Neuronal stem cell (in vitro differentiated cells): Measurements from ENCODE around the gene PAM16.
A peak's percentile ranks its signal among the peaks of the same experiment; 100 is the strongest.

Experiments used
- DNase-seq: peaks from one replicate; pipeline ENCODE4 v3.0.0-alpha.2; 2013; ENCODE audit warnings: low spot score
- H2AFZ ChIP-seq: one replicate; pipeline ENCODE4 v1.6.1; 2013; ENCODE audit warnings: mild to moderate bottlenecking, low read length, inconsistent platforms
- H2AK5ac ChIP-seq: 2 replicates; pipeline ENCODE4 v1.6.1; 2013; ENCODE audit warnings: low read depth, mild to moderate bottlenecking, inconsistent platforms, low read length, moderate library complexity, mixed read lengths
- H2BK120ac ChIP-seq: 2 replicates; pipeline ENCODE4 v1.6.1; 2013; ENCODE audit warnings: low read depth, mild to moderate bottlenecking, inconsistent platforms, low read length, moderate library complexity, mixed read lengths
- H2BK12ac ChIP-seq: one replicate; pipeline ENCODE4 v1.6.1; 2013; ENCODE audit warnings: low read length, inconsistent platforms
- H2BK15ac ChIP-seq: 2 replicates; pipeline ENCODE4 v1.6.1; 2013; ENCODE audit warnings: mild to moderate bottlenecking, low read length, inconsistent platforms, mixed read lengths
- H2BK5ac ChIP-seq: one replicate; pipeline ENCODE4 v1.6.1; 2013; ENCODE audit warnings: inconsistent platforms, mild to moderate bottlenecking, low read length, moderate library complexity
- H3K14ac ChIP-seq: one replicate; pipeline ENCODE4 v1.6.1; 2013; ENCODE audit warnings: low read length, inconsistent platforms
- H3K18ac ChIP-seq: 2 replicates; pipeline ENCODE4 v1.6.1; 2013; ENCODE audit warnings: low read length, inconsistent platforms
- H3K23ac ChIP-seq: 2 replicates; pipeline ENCODE4 v1.6.1; 2013; ENCODE audit warnings: low read depth, mild to moderate bottlenecking, mixed read lengths, low read length, inconsistent platforms; ENCODE audit not compliant: poor library complexity
- H3K27ac ChIP-seq: replicated peaks from 3 replicates; pipeline ENCODE4 v1.5.1; 2013; ENCODE audit warnings: low read length, inconsistent platforms
- H3K27me3 ChIP-seq, 3 experiments: 2 replicates each; pipeline ENCODE4 v1.6.1; 2013; ENCODE audit warnings: low read length in 3 of 3, mild to moderate bottlenecking in 2 of 3, inconsistent platforms in 1 of 3, low read depth in 1 of 3, mixed read lengths in 1 of 3, moderate library complexity in 1 of 3; ENCODE audit not compliant: control insufficient read depth in 3 of 3, insufficient read depth in 3 of 3
- H3K36me3 ChIP-seq, 2 donors: replicated peaks in 1 of 2; 2 replicates each; pipeline ENCODE4 v1.6.1; 2013; ENCODE audit warnings: low read length in 2 of 2; ENCODE audit not compliant: control insufficient read depth in 2 of 2, insufficient read depth in 2 of 2
- H3K4ac ChIP-seq: 2 replicates; pipeline ENCODE4 v1.6.1; 2013; ENCODE audit warnings: inconsistent platforms, mild to moderate bottlenecking, low read length, moderate library complexity
- H3K4me1 ChIP-seq, 2 donors: 1 replicate in 1 of 2; 2 replicates in 1 of 2; pipeline ENCODE4 v1.6.1; 2013; ENCODE audit warnings: low read length in 2 of 2, low read depth in 1 of 2; ENCODE audit not compliant: control insufficient read depth in 2 of 2, insufficient read depth in 1 of 2
- H3K4me2 ChIP-seq: one replicate; pipeline ENCODE4 v1.6.1; 2013; ENCODE audit warnings: mild to moderate bottlenecking, low read length, inconsistent platforms; ENCODE audit not compliant: insufficient read depth, poor library complexity, severe bottlenecking
- H3K4me3 ChIP-seq, 2 donors: 2 replicates each; pipeline ENCODE4 v1.5.1; 2013; ENCODE audit warnings: low read length in 2 of 2, mild to moderate bottlenecking in 2 of 2, inconsistent platforms in 1 of 2, moderate library complexity in 1 of 2
- H3K79me1 ChIP-seq: one replicate; pipeline ENCODE4 v1.6.1; 2013; ENCODE audit warnings: low read depth, mild to moderate bottlenecking, inconsistent platforms, low read length, moderate library complexity
- H3K9ac ChIP-seq: one replicate; pipeline ENCODE4 v1.6.1; 2013; ENCODE audit warnings: mild to moderate bottlenecking, low read depth, low read length, inconsistent platforms; ENCODE audit not compliant: poor library complexity
- H3K9me3 ChIP-seq, 2 donors: replicated peaks in 1 of 2; 2 replicates each; pipeline versions ENCODE3 to v1.6.1; 2013; ENCODE audit warnings: low read length in 2 of 2, mild to moderate bottlenecking in 2 of 2, inconsistent platforms in 1 of 2, low read depth in 1 of 2, mixed read lengths in 1 of 2, moderate library complexity in 1 of 2; ENCODE audit not compliant: control insufficient read depth in 2 of 2, insufficient read depth in 1 of 2
- H4K8ac ChIP-seq: one replicate; pipeline ENCODE4 v1.6.1; 2013; ENCODE audit warnings: low read depth, mild to moderate bottlenecking, inconsistent platforms, low read length, moderate library complexity
- H4K91ac ChIP-seq: one replicate; pipeline ENCODE4 v1.6.1; 2013; ENCODE audit warnings: low read length, low read depth, mild to moderate bottlenecking, inconsistent platforms; ENCODE audit not compliant: poor library complexity
- WGBS, 2 donors: extraction: QIAGEN DNeasy Blood & Tissue Kit; methylation state at CpG; one replicate each; pipeline ENCODE4 v1.1.7; 2013; ENCODE audit warnings: missing lambda C conversion rate in 2 of 2, mixed read lengths in 1 of 2; ENCODE audit not compliant: insufficient read length in 2 of 2, insufficient replicate concordance in 1 of 2; ENCODE audit errors: extremely low coverage in 2 of 2; 5-methylcytosine and 5-hydroxymethylcytosine counted together

The PAM16 gene

GRCh38 chr16:4324492-4325252 is 26.4 kb downstream of the PAM16 start:
- Histone ChIP-seq H2BK5ac (peak overlapping the region; percentile 62), H3K18ac (peak overlapping the region; percentile 33), H3K23ac (no peak overlapping the region), H3K27me3 (no peaks in the 10 kb centered on the region), H3K4ac (no peak overlapping the region), H3K14ac (no peak overlapping the region), H3K36me3 (no peaks in the 10 kb centered on the region), H2AK5ac (peak overlapping the region; percentile 15), H4K91ac (no peak overlapping the region), H2BK12ac (no peak overlapping the region), H4K8ac (no peak overlapping the region), H3K79me1 (peaks cover 36% of the 10 kb centered on the region), H3K9me3 (no peaks in the 10 kb centered on the region), H2BK15ac (no peak overlapping the region), H3K4me2 (no peak overlapping the region), H3K4me1 (peaks cover 15 to 37% of the 10 kb centered on the region in 2 donors), H3K4me3 (no peak overlapping the region), H3K27ac (no peak overlapping the region), H2BK120ac (no peak overlapping the region), H3K9ac (peak overlapping the region; percentile 38), H2AFZ (no peak overlapping the region)
- WGBS, 2 donors = no CpG with 5 or more reads among the region's 22 CpGs
- no peak for DNase-seq

- H3K4me1 ChIP-seq = peaks cover 16 to 38% of the 10 kb centered on the region in 2 donors
- WGBS, 2 donors = no CpG with 5 or more reads among the region's 12 CpGs
Observed at GRCh38 chr16:4323845-4324488, 27.2 kb downstream of the PAM16 start.

GRCh38 chr16:4323071-4323844 is 27.9 kb downstream of the PAM16 start:
- peak overlapping the region; percentile 17 for H4K8ac ChIP-seq
- H3K4ac ChIP-seq = peak overlapping the region; percentile 37
- peaks cover 18 to 38% of the 10 kb centered on the region in 2 donors for H3K4me1 ChIP-seq
- no peak overlapping the region for H2BK15ac ChIP-seq
- peak overlapping the region; percentile 37 for H2AK5ac ChIP-seq
- H3K18ac ChIP-seq = peak overlapping the region; percentile 71
- H2BK5ac ChIP-seq = no peak overlapping the region
- H3K4me3 ChIP-seq = no peak overlapping the region
- H3K27me3 ChIP-seq = no peaks in the 10 kb centered on the region
- no peak overlapping the region for H3K4me2 ChIP-seq
- H2BK120ac ChIP-seq = no peak overlapping the region
- no peaks in the 10 kb centered on the region for H3K9me3 ChIP-seq
- no peak overlapping the region for H2AFZ ChIP-seq
- no peak overlapping the region for H4K91ac ChIP-seq
- H3K23ac ChIP-seq = no peak overlapping the region
- WGBS, 2 donors = no CpG with 5 or more reads among the region's 21 CpGs
- peak overlapping the region; percentile 21 for H3K9ac ChIP-seq
- no peak for DNase-seq
- H2BK12ac ChIP-seq = no peak overlapping the region
- H3K27ac ChIP-seq = no peak overlapping the region
- no peaks in the 10 kb centered on the region for H3K36me3 ChIP-seq
- peak overlapping the region; percentile 38 for H3K14ac ChIP-seq
- peaks cover 36% of the 10 kb centered on the region for H3K79me1 ChIP-seq

More at GRCh38 chr16:4323845-4324488, 27.2 kb downstream of the PAM16 start:
- Histone ChIP-seq H3K27ac (no peak overlapping the region), H2BK120ac (no peak overlapping the region), H3K4me3 (no peak overlapping the region), H3K23ac (no peak overlapping the region), H2BK5ac (no peak overlapping the region), H2AK5ac (peak overlapping the region; percentile 49), H3K27me3 (no peaks in the 10 kb centered on the region), H3K79me1 (peaks cover 40% of the 10 kb centered on the region), H3K4ac (no peak overlapping the region), H3K36me3 (no peaks in the 10 kb centered on the region), H2AFZ (no peak overlapping the region), H3K9me3 (no peaks in the 10 kb centered on the region), H3K4me2 (no peak overlapping the region), H3K9ac (peak overlapping the region; percentile 38), H3K18ac (peak overlapping the region; percentile 11), H4K91ac (no peak overlapping the region), H2BK12ac (no peak overlapping the region), H2BK15ac (no peak overlapping the region), H4K8ac (no peak overlapping the region), H3K14ac (no peak overlapping the region)
- DNase-seq = no peak
